HepG2 (cell line): Measurements from ENCODE around the gene TOM1L2. TPM values are rescaled to one million over a fixed set of nuclear protein-coding genes. Genes with fewer than 3 reads are reported as not detected.

ENCODE experiments used
- ATAC-seq: fragments of 200-7000 bp; cut with Tn5 transposase; 3 replicates; pipeline ENCODE4 v1.9.1; 2020; ENCODE audit warnings: mild to moderate bottlenecking, moderate library complexity
- BruUV-seq: library from RNA; stranded (reverse); fragments of 400-500 nt; replicated peaks from 2 replicates; lab custom pipeline; 2021; lab: Mats Ljungman, UMichigan
- CTCF ChIA-PET: fragments of 300-600 bp; formaldehyde crosslinking; extraction: SDS; loops from one replicate; lab custom pipeline; 2021; ENCODE audit warnings: low total read pairs, inconsistent platforms, low intra/inter-chr PET ratio; lab: Yijun Ruan, JAX
- POLR2A ChIA-PET: fragments of 350-600 bp; sonication (Branson Sonifier 250); formaldehyde crosslinking; loops from one replicate; lab custom pipeline; 2020; ENCODE audit warnings: antibody characterized with exemption, inconsistent platforms; lab: Yijun Ruan, JAX
- DNase-seq: peaks from one replicate; pipeline ENCODE4 v3.0.0-alpha.2; 2015; ENCODE audit warnings: low spot score
- FAIRE-seq: peaks from 3 replicates; lab custom pipeline; 2011; peaks lifted over from hg19 to GRCh38; lab: Jason Lieb, UNC
- H2AFZ ChIP-seq: one replicate; pipeline ENCODE4 v1.6.1; 2011; ENCODE audit warnings: low read length, inconsistent platforms
- H3K27ac ChIP-seq: fragments of 300-600 bp; 3 replicates; pipeline ENCODE4 v1.8.0; 2011; ENCODE audit warnings: mixed run types, mild to moderate bottlenecking, mixed read lengths, low read length, inconsistent platforms; ENCODE audit not compliant: insufficient read depth; ENCODE audit errors: extremely low read length
- H3K27me3 ChIP-seq, 2 experiments: fragments of 200-600 bp in 1 of 2; 2 replicates in 1 of 2; 3 replicates in 1 of 2; pipeline versions ENCODE4 v1.6.0 to v1.8.0; 2011; ENCODE audit warnings: low read length in 2 of 2, mild to moderate bottlenecking in 2 of 2, moderate library complexity in 2 of 2, inconsistent platforms in 1 of 2; ENCODE audit not compliant: insufficient read depth in 2 of 2, control insufficient read depth in 1 of 2
- H3K36me3 ChIP-seq, 2 experiments: fragments of 200-600 bp in 1 of 2; replicated peaks in 1 of 2; 2 replicates in 1 of 2; 3 replicates in 1 of 2; pipeline versions ENCODE4 v1.5.1 to v1.8.0; 2011; ENCODE audit warnings: low read length in 2 of 2, inconsistent platforms in 1 of 2; ENCODE audit not compliant: insufficient read depth in 2 of 2, control insufficient read depth in 1 of 2
- H3K4me1 ChIP-seq: 2 replicates; pipeline ENCODE4 v1.5.1; 2012; ENCODE audit warnings: low read length, inconsistent platforms; ENCODE audit not compliant: insufficient read depth
- H3K4me2 ChIP-seq: 2 replicates; pipeline ENCODE4 v1.6.0; 2011; ENCODE audit warnings: low read depth, low read length, inconsistent platforms
- H3K4me3 ChIP-seq, 3 experiments: fragments of 200-600 bp in 1 of 3; sonication (generic), shearing (Covaris generic) in 1 of 3; replicated peaks in 1 of 3; 2 replicates each; pipeline ENCODE4 v1.5.1; 2011 to 2016; ENCODE audit warnings: low read length in 3 of 3, inconsistent platforms in 2 of 3, low read depth in 2 of 3, mild to moderate bottlenecking in 2 of 3, control low read depth in 1 of 3, mixed read lengths in 1 of 3; ENCODE audit not compliant: insufficient read depth in 1 of 3
- H3K79me2 ChIP-seq: one replicate; pipeline ENCODE4 v1.6.1; 2011; ENCODE audit warnings: low read length, inconsistent platforms; ENCODE audit not compliant: insufficient read depth
- H3K9ac ChIP-seq: 2 replicates; pipeline ENCODE4 v1.6.0; 2011; ENCODE audit warnings: mild to moderate bottlenecking, low read depth, low read length, inconsistent platforms; ENCODE audit not compliant: insufficient read depth
- H3K9me3 ChIP-seq: 2 replicates; pipeline ENCODE4 v1.5.1; 2012; ENCODE audit warnings: mild to moderate bottlenecking, low read length
- H4K20me1 ChIP-seq: 2 replicates; pipeline ENCODE4 v1.6.0; 2011; ENCODE audit warnings: inconsistent platforms, mild to moderate bottlenecking, low read length, moderate library complexity; ENCODE audit not compliant: insufficient read depth
- GTF3A ChIP-seq: sonication (generic); formaldehyde crosslinking; conservative IDR thresholded peaks from 2 replicates; pipeline ENCODE4 v1.4.0; 2020; ENCODE audit warnings: mild to moderate bottlenecking, missing genetic modification reagents
- HNF1A ChIP-seq, 2 experiments: sonication (generic) in 1 of 2; formaldehyde crosslinking in 1 of 2; IDR thresholded peaks; 2 replicates each; pipeline versions ENCODE4 v1.4.0 to v1.6.1; 2016 to 2020; ENCODE audit warnings: borderline replicate concordance in 1 of 2, low read depth in 1 of 2, mild to moderate bottlenecking in 1 of 2, missing genetic modification reagents in 1 of 2
- HNRNPK ChIP-seq: fragments of 200-400 bp; formaldehyde crosslinking; IDR thresholded peaks from 2 replicates; pipeline ENCODE4 v1.6.1; 2018; ENCODE audit warnings: low read length, low read depth, moderate library complexity, mild to moderate bottlenecking; ENCODE audit not compliant: poor library complexity, severe bottlenecking
- KDM5A ChIP-seq: fragments of 200-600 bp; sonication (generic); IDR thresholded peaks from 2 replicates; pipeline ENCODE4 v1.7.0; 2018; ENCODE audit warnings: antibody characterized with exemption, mild to moderate bottlenecking, low read length, borderline replicate concordance
- SRSF4 ChIP-seq: fragments of 200-400 bp; formaldehyde crosslinking; IDR thresholded peaks from one replicate; pipeline ENCODE4 v1.6.1; 2018; ENCODE audit warnings: mild to moderate bottlenecking, low read depth, low read length, moderate library complexity; ENCODE audit not compliant: poor library complexity, severe bottlenecking
- ZNF816 ChIP-seq: sonication (generic); formaldehyde crosslinking; IDR thresholded peaks from 2 replicates; pipeline ENCODE4 v1.8.0; 2022; ENCODE audit warnings: missing genetic modification reagents, mild to moderate bottlenecking, borderline replicate concordance
- WGBS: methylation state at CpG from one replicate; pipeline ENCODE4 v1.1.6; 2017; ENCODE audit warnings: low lambda C conversion rate; 5-methylcytosine and 5-hydroxymethylcytosine counted together
- in situ Hi-C: cut with HindIII; loops from 2 replicates; pipeline ENCODE4 v1.10.0; 2017; ENCODE audit warnings: low pct_unique_long_range_greater_than_20kb; ENCODE audit not compliant: extremely low pct_ligation_motif_present
- intact Hi-C: fragments of 100-400 bp; cut with micrococcal nuclease; formaldehyde crosslinking; loops from one replicate; pipeline ENCODE4 v1.10.0; 2022; ENCODE audit not compliant: unreplicated experiment
- polyA plus RNA-seq, 8 experiments: library from polyadenylated mRNA; depleted of rRNA in 3 of 8; stranded (reverse) in 7 of 8; unstranded in 1 of 8; fragments of >200 nt; fragmentation: Illumina TruSeq in 4 of 8; extraction: Trizol in 4 of 8; gene quantifications; 2 replicates each; pipeline versions ENCODE4 v1.2.1 to v1.2.3, GENCODE V29; 2011 to 2016; ENCODE audit warnings: low read depth in 4 of 8, missing spikeins in 1 of 8, mixed read lengths in 1 of 8; ENCODE audit not compliant: insufficient read depth in 1 of 8
- total RNA-seq, 5 experiments: library from RNA; depleted of rRNA; stranded (reverse); fragments of >200 nt; fragmentation: Illumina TruSeq; extraction: Trizol; gene quantifications; 2 replicates each; pipeline ENCODE4 v1.2.3, GENCODE V29; 2016; ENCODE audit warnings: low read depth in 1 of 5

The TOM1L2 gene
- total and polyA plus RNA-seq, 2 of the 13 experiments (the other 11 are each of a cell fraction or from before 2014, with no cell fraction given): 4.7 to 7.4 TPM

- CTCF ChIA-PET: no interaction called here
- intact Hi-C loops: no loop called here
- H3K4me2 ChIP-seq: no peak overlapping the region
Observed at GRCh38 chr17:17960500-17961030, 11.6 kb downstream of the TOM1L2 start.

GRCh38 chr17:17959520-17960361, 12.5 kb downstream of the TOM1L2 start:
- H4K20me1 ChIP-seq: no peaks in the 10 kb centered on the region
- 42% methylated on average over 7 of the region's 7 CpGs for WGBS
- H3K4me2 ChIP-seq: peak overlapping the region; percentile 19; the same call in 1 of the 2 replicates
- in situ Hi-C loops: no loop called here
- H3K4me1 ChIP-seq: peaks cover 29% of the 10 kb centered on the region
- no peak overlapping the region for H3K27ac ChIP-seq
- no peak overlapping the region for H2AFZ ChIP-seq
- ATAC-seq (no peak), FAIRE-seq (peak; percentile 34), DNase-seq (no peak)
- H3K79me2 ChIP-seq: no peaks in the 10 kb centered on the region
- H3K27me3 ChIP-seq: no peaks in the 10 kb centered on the region
- TF ChIP-seq GTF3A (CRISPR knock-in tag) (no peak), SRSF4 (no peak), HNF1A (IDR thresholded peaks at IDR 0.05; ENCODE audit: low read depth) (no peak), HNF1A (CRISPR knock-in tag; IDR thresholded peaks at IDR 0.05; ENCODE audit: borderline replicate concordance) (no peak)
- BruUV-seq: no TSS peak
- H3K9ac ChIP-seq: no peak overlapping the region
- peak overlapping the region in 1 of 3 experiments; percentile 7; a peak in 2 of 6 replicates for H3K4me3 ChIP-seq
- CTCF ChIA-PET: no interaction called here
- H3K36me3 ChIP-seq: no peaks in the 10 kb centered on the region
- POLR2A ChIA-PET: interaction anchor here (1.0 to 1.5 kb wide), 2 partner anchors 40 to 124 kb away, joined by 3 to 4 read pairs; no protein-coding TSS in a partner anchor
- no peaks in the 10 kb centered on the region for H3K9me3 ChIP-seq
- intact Hi-C loops: no loop called here

More at GRCh38 chr17:17960500-17961030, 11.6 kb downstream of the TOM1L2 start:
- H4K20me1 ChIP-seq: no peaks in the 10 kb centered on the region
- H2AFZ ChIP-seq: no peak overlapping the region
- H3K27ac ChIP-seq: no peak overlapping the region
- no peak overlapping the region for H3K9ac ChIP-seq
- FAIRE-seq (no peak), ATAC-seq (no peak), DNase-seq (no peak)
- TF ChIP-seq ZNF816 (CRISPR knock-in tag) (no peak), KDM5A (no peak), HNRNPK (no peak)
- POLR2A ChIA-PET: interaction anchor here (1.0 to 1.5 kb wide), 2 partner anchors 41 to 124 kb away, joined by 3 to 4 read pairs; no protein-coding TSS in a partner anchor
- peaks cover 29% of the 10 kb centered on the region for H3K4me1 ChIP-seq
- WGBS: 90% methylated on average over 5 of the region's 5 CpGs
- H3K79me2 ChIP-seq: no peaks in the 10 kb centered on the region
- no peaks in the 10 kb centered on the region for H3K9me3 ChIP-seq
- no peaks in the 10 kb centered on the region for H3K27me3 ChIP-seq
- H3K36me3 ChIP-seq: no peaks in the 10 kb centered on the region
- no TSS peak for BruUV-seq
- no peak overlapping the region for H3K4me3 ChIP-seq
- in situ Hi-C loops: no loop called here
